ENCODE measurements around the gene SLC35B3.
A peak's percentile ranks its signal among the peaks of the same experiment; 100 is the strongest.
"Not testable (repeated sequence)": the region's sequence is repeated elsewhere in the genome, so short reads cannot be mapped to it uniquely, and the experiment has no call there.

Gene SLC35B3

GRCh38 chr6:8439601-8440268 lies 4.4 kb upstream of the SLC35B3 start:
- H3K4me1 ChIP-seq (ENCODE audit: control insufficient read depth, insufficient read depth, low read length) = no peaks in the 10 kb centered on the region
- no peak overlapping the region for H3K9ac ChIP-seq (ENCODE audit: low read length)
- no peaks in the 10 kb centered on the region for H3K36me3 ChIP-seq (ENCODE audit: control insufficient read depth, insufficient read depth, low read length)
- no peaks in the 10 kb centered on the region for H3K9me3 ChIP-seq (ENCODE audit: control insufficient read depth, low read length)
- no peak overlapping the region for H3K4me3 ChIP-seq (ENCODE audit: low read length)
- no peaks in the 10 kb centered on the region for H3K27me3 ChIP-seq (ENCODE audit: control insufficient read depth, insufficient read depth, low read length)

GRCh38 chr6:8437813-8438212 lies 2.5 kb upstream of the SLC35B3 start:
- peaks cover 9% of the 10 kb centered on the region for H3K4me1 ChIP-seq (ENCODE audit: control insufficient read depth, insufficient read depth, low read length)
- H3K36me3 ChIP-seq (ENCODE audit: control insufficient read depth, insufficient read depth, low read length) = no peaks in the 10 kb centered on the region
- H3K27me3 ChIP-seq (ENCODE audit: control insufficient read depth, insufficient read depth, low read length) = no peaks in the 10 kb centered on the region
- no peak overlapping the region for H3K4me3 ChIP-seq (ENCODE audit: low read length)
- no peaks in the 10 kb centered on the region for H3K9me3 ChIP-seq (ENCODE audit: control insufficient read depth, low read length)
- no peak overlapping the region for H3K9ac ChIP-seq (ENCODE audit: low read length)

DNA sequence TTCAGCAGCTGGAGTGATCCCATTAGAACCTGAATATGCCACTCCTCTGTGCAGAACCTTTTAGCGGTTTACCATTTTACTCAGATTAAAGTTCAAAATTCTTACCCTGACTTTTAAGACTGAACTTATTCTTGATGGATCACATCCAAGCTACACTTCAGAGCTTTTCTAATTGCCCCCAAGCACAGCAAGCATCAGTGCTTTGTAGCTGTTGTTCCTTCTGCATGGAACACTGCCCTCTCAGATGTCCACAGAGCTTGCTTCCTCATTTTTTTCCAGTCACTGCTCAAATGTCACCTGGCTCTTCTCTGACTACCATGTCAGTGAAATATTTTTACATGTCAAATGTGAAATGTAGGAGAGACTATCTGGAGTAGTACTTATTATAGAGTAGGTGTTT lies 1.6 kb upstream of the SLC35B3 start:
- peaks cover 9% of the 10 kb centered on the region for H3K4me1 ChIP-seq (ENCODE audit: control insufficient read depth, insufficient read depth, low read length)
- H3K4me3 ChIP-seq (ENCODE audit: low read length) = no peak overlapping the region
- no peaks in the 10 kb centered on the region for H3K36me3 ChIP-seq (ENCODE audit: control insufficient read depth, insufficient read depth, low read length)
- H3K9me3 ChIP-seq (ENCODE audit: control insufficient read depth, low read length) = no peaks in the 10 kb centered on the region
- H3K9ac ChIP-seq (ENCODE audit: low read length) = no peak overlapping the region
- H3K27me3 ChIP-seq (ENCODE audit: control insufficient read depth, insufficient read depth, low read length) = no peaks in the 10 kb centered on the region

GRCh38 chr6:8435845-8436168 lies 462 bp upstream of the SLC35B3 start:
- Histone ChIP-seq H3K4me1 (ENCODE audit: control insufficient read depth, insufficient read depth, low read length) (peaks cover 9% of the 10 kb centered on the region), H3K27me3 (ENCODE audit: control insufficient read depth, insufficient read depth, low read length) (no peaks in the 10 kb centered on the region), H3K9ac (ENCODE audit: low read length) (peak overlapping the region; percentile 98), H3K9me3 (ENCODE audit: control insufficient read depth, low read length) (no peaks in the 10 kb centered on the region), H3K36me3 (ENCODE audit: control insufficient read depth, insufficient read depth, low read length) (no peaks in the 10 kb centered on the region), H3K4me3 (ENCODE audit: low read length) (peak overlapping the region; percentile 78)

GRCh38 chr6:8434727-8435092 lies 635 bp downstream of the SLC35B3 start:
- Histone ChIP-seq H3K36me3 (ENCODE audit: control insufficient read depth, insufficient read depth, low read length) (no peaks in the 10 kb centered on the region), H3K4me3 (ENCODE audit: low read length) (peak overlapping the region; percentile 78), H3K9ac (ENCODE audit: low read length) (peak overlapping the region; percentile 98), H3K27me3 (ENCODE audit: control insufficient read depth, insufficient read depth, low read length) (no peaks in the 10 kb centered on the region), H3K4me1 (ENCODE audit: control insufficient read depth, insufficient read depth, low read length) (peaks cover 9% of the 10 kb centered on the region), H3K9me3 (ENCODE audit: control insufficient read depth, low read length) (no peaks in the 10 kb centered on the region)

DNA sequence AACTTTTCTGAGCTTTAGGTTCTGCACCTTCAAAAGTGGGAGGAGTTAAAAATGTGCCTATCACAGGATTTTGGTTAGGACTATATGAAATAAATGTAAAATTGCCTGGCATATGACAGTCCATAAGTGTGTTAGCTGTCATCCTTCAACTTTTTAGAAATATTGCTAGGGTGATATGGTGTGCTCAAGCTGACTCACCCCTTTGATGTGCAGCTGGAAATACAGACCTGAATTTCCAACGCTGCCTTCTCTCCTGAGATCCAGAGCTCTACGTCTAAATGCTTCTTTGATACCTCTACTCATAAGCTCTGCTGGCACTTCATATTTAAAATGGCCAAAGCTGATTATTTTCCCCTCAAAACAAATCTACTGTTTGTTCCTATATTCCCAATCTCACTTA lies 2.7 kb downstream of the SLC35B3 start:
- H3K4me1 ChIP-seq (ENCODE audit: control insufficient read depth, insufficient read depth, low read length) = peaks cover 9% of the 10 kb centered on the region
- H3K36me3 ChIP-seq (ENCODE audit: control insufficient read depth, insufficient read depth, low read length) = no peaks in the 10 kb centered on the region
- H3K4me3 ChIP-seq (ENCODE audit: low read length) = no peak overlapping the region

GRCh38 chr6:8429821-8430220 lies 5.5 kb downstream of the SLC35B3 start:
- Histone ChIP-seq H3K4me3 (ENCODE audit: low read length) (no peak overlapping the region), H3K27me3 (ENCODE audit: control insufficient read depth, insufficient read depth, low read length) (no peaks in the 10 kb centered on the region), H3K9ac (ENCODE audit: low read length) (no peak overlapping the region), H3K9me3 (ENCODE audit: control insufficient read depth, low read length) (no peaks in the 10 kb centered on the region), H3K36me3 (ENCODE audit: control insufficient read depth, insufficient read depth, low read length) (peaks cover 8% of the 10 kb centered on the region), H3K4me1 (ENCODE audit: control insufficient read depth, insufficient read depth, low read length) (peaks cover 9% of the 10 kb centered on the region)

More for the DNA sequence above, 2.7 kb downstream of the SLC35B3 start:
- Histone ChIP-seq H3K27me3 (ENCODE audit: control insufficient read depth, insufficient read depth, low read length) (no peaks in the 10 kb centered on the region), H3K9ac (ENCODE audit: low read length) (no peak overlapping the region), H3K9me3 (ENCODE audit: control insufficient read depth, low read length) (no peaks in the 10 kb centered on the region)

- not testable (repeated sequence) for H3K4me3 ChIP-seq (ENCODE audit: low read length); H3K27me3 ChIP-seq (ENCODE audit: control insufficient read depth, insufficient read depth, low read length); H3K9me3 ChIP-seq (ENCODE audit: control insufficient read depth, low read length); H3K36me3 ChIP-seq (ENCODE audit: control insufficient read depth, insufficient read depth, low read length); H3K4me1 ChIP-seq (ENCODE audit: control insufficient read depth, insufficient read depth, low read length); H3K9ac ChIP-seq (ENCODE audit: low read length)
Measured at GRCh38 chr6:8426544-8426943, 8.8 kb downstream of the SLC35B3 start.

GRCh38 chr6:8420031-8420588 lies 15.2 kb downstream of the SLC35B3 start:
- Histone ChIP-seq H3K9me3 (ENCODE audit: control insufficient read depth, low read length) (no peaks in the 10 kb centered on the region), H3K4me1 (ENCODE audit: control insufficient read depth, insufficient read depth, low read length) (no peaks in the 10 kb centered on the region), H3K9ac (ENCODE audit: low read length) (no peak overlapping the region), H3K27me3 (ENCODE audit: control insufficient read depth, insufficient read depth, low read length) (no peaks in the 10 kb centered on the region), H3K4me3 (ENCODE audit: low read length) (no peak overlapping the region), H3K36me3 (ENCODE audit: control insufficient read depth, insufficient read depth, low read length) (peaks cover 7% of the 10 kb centered on the region)

DNA sequence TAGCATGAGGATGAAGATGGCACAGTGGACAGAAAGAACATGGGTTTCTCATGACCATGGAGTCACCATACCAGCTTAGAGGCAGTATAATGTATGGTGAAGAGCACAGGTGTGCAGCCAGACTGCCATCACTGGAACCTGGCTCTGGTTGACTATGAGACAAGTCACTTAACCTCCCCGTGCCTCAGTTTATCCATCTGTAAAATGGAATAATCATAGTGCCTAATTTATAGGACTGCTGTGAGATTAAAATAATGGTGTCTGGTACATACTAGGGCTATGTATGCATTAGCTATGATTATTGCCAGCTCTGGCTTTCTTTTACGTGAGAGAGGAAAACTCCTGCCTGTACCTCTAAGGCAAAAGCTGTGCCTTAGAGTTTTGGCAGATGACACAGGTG lies 19.4 kb downstream of the SLC35B3 start:
- Histone ChIP-seq H3K4me1 (ENCODE audit: control insufficient read depth, insufficient read depth, low read length) (no peaks in the 10 kb centered on the region), H3K9ac (ENCODE audit: low read length) (no peak overlapping the region), H3K27me3 (ENCODE audit: control insufficient read depth, insufficient read depth, low read length) (no peaks in the 10 kb centered on the region), H3K4me3 (ENCODE audit: low read length) (no peak overlapping the region), H3K9me3 (ENCODE audit: control insufficient read depth, low read length) (no peaks in the 10 kb centered on the region), H3K36me3 (ENCODE audit: control insufficient read depth, insufficient read depth, low read length) (peaks cover 10% of the 10 kb centered on the region)

DNA sequence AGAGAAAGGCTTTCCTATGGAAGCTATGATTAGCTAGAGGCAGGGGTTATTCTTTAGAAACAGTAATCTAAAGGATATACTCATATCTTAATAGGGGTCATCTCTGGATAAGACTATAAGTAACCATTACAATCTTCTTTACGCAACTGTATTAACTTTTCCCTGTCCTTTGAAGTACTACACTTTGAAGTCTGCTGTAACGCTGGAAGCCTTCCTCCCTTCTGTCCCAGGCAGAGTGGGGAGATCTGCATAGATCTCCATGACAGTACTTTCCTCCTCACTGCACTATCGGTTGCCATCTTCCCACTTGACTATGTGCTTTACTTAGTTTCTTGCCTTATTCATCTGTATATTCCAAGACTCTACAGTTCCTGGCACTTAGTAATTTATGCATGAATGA lies 20.1 kb downstream of the SLC35B3 start:
- Histone ChIP-seq H3K36me3 (ENCODE audit: control insufficient read depth, insufficient read depth, low read length) (peaks cover 10% of the 10 kb centered on the region), H3K4me1 (ENCODE audit: control insufficient read depth, insufficient read depth, low read length) (no peaks in the 10 kb centered on the region), H3K9ac (ENCODE audit: low read length) (no peak overlapping the region), H3K4me3 (ENCODE audit: low read length) (no peak overlapping the region), H3K27me3 (ENCODE audit: control insufficient read depth, insufficient read depth, low read length) (no peaks in the 10 kb centered on the region), H3K9me3 (ENCODE audit: control insufficient read depth, low read length) (no peaks in the 10 kb centered on the region)

DNA sequence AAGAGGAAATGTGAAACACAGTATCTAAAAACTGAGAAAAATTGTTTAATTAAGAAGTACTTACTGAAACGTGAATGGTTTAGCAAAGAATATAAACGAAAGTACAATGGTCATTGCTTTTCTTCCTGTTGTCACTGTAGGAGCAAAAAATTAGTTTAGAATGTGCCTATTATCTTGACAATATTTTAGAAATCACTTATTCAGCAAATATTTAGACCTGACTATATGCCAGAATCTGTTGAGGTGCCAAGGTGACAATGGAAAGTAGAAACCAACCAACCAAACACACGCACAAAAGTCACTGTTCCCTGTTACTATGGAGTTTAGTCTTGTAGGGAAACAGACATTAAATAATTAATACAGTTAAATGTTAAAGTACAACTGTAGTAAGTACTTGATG lies 20.5 kb downstream of the SLC35B3 start:
- H3K4me3 ChIP-seq (ENCODE audit: low read length) = no peak overlapping the region
- no peaks in the 10 kb centered on the region for H3K9me3 ChIP-seq (ENCODE audit: control insufficient read depth, low read length)
- no peaks in the 10 kb centered on the region for H3K27me3 ChIP-seq (ENCODE audit: control insufficient read depth, insufficient read depth, low read length)
- peaks cover 10% of the 10 kb centered on the region for H3K36me3 ChIP-seq (ENCODE audit: control insufficient read depth, insufficient read depth, low read length)
- H3K9ac ChIP-seq (ENCODE audit: low read length) = no peak overlapping the region
- no peaks in the 10 kb centered on the region for H3K4me1 ChIP-seq (ENCODE audit: control insufficient read depth, insufficient read depth, low read length)

DNA sequence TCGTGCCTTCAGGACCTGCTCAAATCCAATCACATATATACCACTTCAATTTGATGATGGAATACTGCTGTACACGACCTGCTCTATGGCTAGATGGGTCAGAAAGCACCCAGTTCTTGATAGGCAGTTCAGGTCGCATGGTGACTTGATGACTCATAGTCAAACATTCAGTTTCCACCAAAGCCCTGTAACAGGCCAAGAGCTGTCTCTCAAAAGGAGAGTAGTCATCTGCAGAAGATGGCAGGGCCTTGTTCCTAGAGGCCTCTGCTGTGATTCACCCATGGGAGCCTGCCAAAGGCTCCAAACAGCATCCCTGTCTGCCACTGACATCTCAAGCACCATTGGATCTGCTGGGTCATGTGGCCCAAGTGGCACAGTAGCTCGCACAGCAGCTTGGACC lies 29.4 kb downstream of the SLC35B3 start:
- H3K9me3 ChIP-seq (ENCODE audit: control insufficient read depth, low read length); H3K36me3 ChIP-seq (ENCODE audit: control insufficient read depth, insufficient read depth, low read length); H3K4me1 ChIP-seq (ENCODE audit: control insufficient read depth, insufficient read depth, low read length); H3K9ac ChIP-seq (ENCODE audit: low read length); H3K27me3 ChIP-seq (ENCODE audit: control insufficient read depth, insufficient read depth, low read length); H3K4me3 ChIP-seq (ENCODE audit: low read length): not testable (repeated sequence)

Measured in mucosa of stomach (tissue), 1 donor.